Measurements from ENCODE around the gene BIRC6. TPM values are rescaled to one million over a fixed set of nuclear protein-coding genes. Genes with fewer than 3 reads are reported as not detected.

BIRC6 gene
- total and polyA plus RNA-seq, 2 donors (not counting 1 experiment from before 2014, with no cell fraction given) = 46.7 to 162 TPM

DNA sequence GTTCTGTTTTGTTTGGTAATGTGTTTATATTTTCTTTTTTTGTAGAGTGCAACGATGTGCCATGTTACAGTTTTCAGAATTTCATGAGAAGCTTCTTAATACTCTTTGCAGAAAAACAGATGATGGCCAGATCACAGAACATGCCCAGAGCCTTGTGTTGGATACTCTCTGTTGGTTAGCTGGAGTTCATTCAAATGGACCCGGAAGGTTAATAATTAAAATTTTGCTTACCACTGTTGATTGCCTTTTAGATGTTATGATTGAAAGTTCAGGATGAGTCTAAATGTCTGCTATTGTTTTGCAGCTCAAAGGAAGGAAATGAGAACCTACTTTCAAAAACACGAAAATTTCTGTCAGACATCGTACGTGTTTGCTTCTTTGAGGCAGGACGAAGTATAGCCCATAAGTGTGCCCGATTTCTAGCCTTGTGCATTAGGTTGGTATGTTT is 85.2 kb downstream of the BIRC6 start:
- no peak overlapping the region for H2AFZ ChIP-seq (ENCODE audit: low read length)
- DNase-seq (ENCODE audit: low read depth in 2 of 2) = no peak
- no peak overlapping the region for H3K27ac ChIP-seq (ENCODE audit: insufficient read depth, low read length)
- no peaks in the 10 kb centered on the region for H3K9me3 ChIP-seq (ENCODE audit: control insufficient read depth, insufficient read depth, low read depth, low read length)
- no peaks in the 10 kb centered on the region for H4K20me1 ChIP-seq (ENCODE audit: control insufficient read depth, extremely low read depth, insufficient read depth, low read length)
- H3K4me2 ChIP-seq (ENCODE audit: extremely low read depth, insufficient read depth, low read length) = no peak overlapping the region
- H3K27me3 ChIP-seq (ENCODE audit: control insufficient read depth, insufficient read depth, low read length) = no peaks in the 10 kb centered on the region
- no peaks in the 10 kb centered on the region for H3K4me1 ChIP-seq (ENCODE audit: control insufficient read depth, extremely low read depth, insufficient read depth, low read length)
- H3K36me3 ChIP-seq (ENCODE audit: control insufficient read depth, insufficient read depth, low read length) = peaks cover 5% of the 10 kb centered on the region
- no peaks in the 10 kb centered on the region for H3K79me2 ChIP-seq (ENCODE audit: control insufficient read depth, insufficient read depth, low read length)
- TF ChIP-seq, protein P1, sequence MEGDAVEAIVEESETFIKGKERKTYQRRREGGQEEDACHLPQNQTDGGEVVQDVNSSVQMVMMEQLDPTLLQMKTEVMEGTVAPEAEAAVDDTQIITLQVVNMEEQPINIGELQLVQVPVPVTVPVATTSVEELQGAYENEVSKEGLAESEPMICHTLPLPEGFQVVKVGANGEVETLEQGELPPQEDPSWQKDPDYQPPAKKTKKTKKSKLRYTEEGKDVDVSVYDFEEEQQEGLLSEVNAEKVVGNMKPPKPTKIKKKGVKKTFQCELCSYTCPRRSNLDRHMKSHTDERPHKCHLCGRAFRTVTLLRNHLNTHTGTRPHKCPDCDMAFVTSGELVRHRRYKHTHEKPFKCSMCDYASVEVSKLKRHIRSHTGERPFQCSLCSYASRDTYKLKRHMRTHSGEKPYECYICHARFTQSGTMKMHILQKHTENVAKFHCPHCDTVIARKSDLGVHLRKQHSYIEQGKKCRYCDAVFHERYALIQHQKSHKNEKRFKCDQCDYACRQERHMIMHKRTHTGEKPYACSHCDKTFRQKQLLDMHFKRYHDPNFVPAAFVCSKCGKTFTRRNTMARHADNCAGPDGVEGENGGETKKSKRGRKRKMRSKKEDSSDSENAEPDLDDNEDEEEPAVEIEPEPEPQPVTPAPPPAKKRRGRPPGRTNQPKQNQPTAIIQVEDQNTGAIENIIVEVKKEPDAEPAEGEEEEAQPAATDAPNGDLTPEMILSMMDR (conservative IDR thresholded peaks at IDR 0.05 in 1 of 2, IDR thresholded peaks at IDR 0.05 in 1 of 2; ENCODE audit: low read depth in 1 of 2, low read length in 2 of 2) = no peak
- H3K9ac ChIP-seq (ENCODE audit: insufficient read depth, low read length) = no peak overlapping the region
- H3K4me3 ChIP-seq (replicated peaks in 1 of 4; ENCODE audit: control extremely low read depth in 1 of 4, insufficient read depth in 1 of 4, low read depth in 3 of 4, low read length in 4 of 4) = no peak overlapping the region

DNA sequence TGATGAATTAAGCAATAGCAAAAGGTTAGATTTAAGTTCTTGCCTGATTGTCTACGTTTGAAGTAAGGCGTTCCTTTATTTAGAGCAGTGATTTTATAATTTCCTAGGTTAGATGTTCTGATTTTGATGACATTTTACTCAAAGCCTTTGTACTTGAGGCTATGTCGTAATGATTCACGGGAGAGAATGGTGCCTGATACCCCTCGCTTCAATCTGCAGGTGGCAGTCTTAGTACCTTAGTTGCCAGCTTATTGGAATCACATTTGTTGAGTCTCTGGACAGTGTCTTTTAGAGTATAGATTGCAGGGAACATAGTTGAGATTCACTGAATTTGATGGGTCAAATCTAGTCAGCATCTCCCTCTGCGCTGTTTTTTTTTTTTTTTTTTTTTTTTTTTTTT is 89.5 kb downstream of the BIRC6 start:
- H3K4me2 ChIP-seq (ENCODE audit: extremely low read depth, insufficient read depth, low read length) = no peak overlapping the region
- peaks cover 4% of the 10 kb centered on the region for H3K36me3 ChIP-seq (ENCODE audit: control insufficient read depth, insufficient read depth, low read length)

DNA sequence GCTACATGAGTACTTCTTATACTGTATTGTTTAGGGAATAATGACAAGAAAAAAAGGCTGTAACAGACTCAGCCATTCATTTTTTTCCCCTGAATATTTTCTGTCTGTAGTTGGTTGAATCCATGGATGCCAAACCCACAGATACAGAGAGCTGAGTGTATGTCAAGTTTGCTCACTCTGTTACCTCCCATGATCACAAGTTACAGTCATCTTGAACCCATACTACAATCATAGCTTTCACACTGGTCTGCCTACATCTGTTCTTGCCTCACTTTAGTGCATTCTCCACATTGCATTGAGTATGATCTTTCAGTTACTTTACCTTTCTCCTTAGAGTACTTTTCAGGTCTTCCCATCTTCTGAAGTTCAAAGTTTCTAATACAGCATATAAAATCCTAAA is 94.0 kb downstream of the BIRC6 start:
- no peaks in the 10 kb centered on the region for H3K9me3 ChIP-seq (ENCODE audit: control insufficient read depth, insufficient read depth, low read depth, low read length)
- no peak overlapping the region for H3K4me3 ChIP-seq (replicated peaks in 1 of 4; ENCODE audit: control extremely low read depth in 1 of 4, insufficient read depth in 1 of 4, low read depth in 3 of 4, low read length in 4 of 4)
- H3K4me1 ChIP-seq (ENCODE audit: control insufficient read depth, extremely low read depth, insufficient read depth, low read length) = no peaks in the 10 kb centered on the region
- no peak for TF ChIP-seq EZH2 (IDR thresholded peaks at IDR 0.05; ENCODE audit: low read length, missing control alignments)
- TF ChIP-seq, protein P1 (conservative IDR thresholded peaks at IDR 0.05 in 1 of 2, IDR thresholded peaks at IDR 0.05 in 1 of 2; ENCODE audit: low read depth in 1 of 2, low read length in 2 of 2) = no peak
- H3K27me3 ChIP-seq (ENCODE audit: control insufficient read depth, insufficient read depth, low read length) = no peaks in the 10 kb centered on the region
- H3K79me2 ChIP-seq (ENCODE audit: control insufficient read depth, insufficient read depth, low read length) = no peaks in the 10 kb centered on the region
- H3K9ac ChIP-seq (ENCODE audit: insufficient read depth, low read length) = no peak overlapping the region
- no peaks in the 10 kb centered on the region for H4K20me1 ChIP-seq (ENCODE audit: control insufficient read depth, extremely low read depth, insufficient read depth, low read length)
- no peak overlapping the region for H3K27ac ChIP-seq (ENCODE audit: insufficient read depth, low read length)
- no peaks in the 10 kb centered on the region for H3K36me3 ChIP-seq (ENCODE audit: control insufficient read depth, insufficient read depth, low read length)
- no peak overlapping the region for H3K4me2 ChIP-seq (ENCODE audit: extremely low read depth, insufficient read depth, low read length)
- peak in 1 of 2 donors; percentile 6 for DNase-seq (ENCODE audit: low read depth in 2 of 2)
- H2AFZ ChIP-seq (ENCODE audit: low read length) = no peak overlapping the region

More for the DNA sequence above, 89.5 kb downstream of the BIRC6 start:
- H4K20me1 ChIP-seq (ENCODE audit: control insufficient read depth, extremely low read depth, insufficient read depth, low read length) = no peaks in the 10 kb centered on the region
- H3K27ac ChIP-seq (ENCODE audit: insufficient read depth, low read length) = no peak overlapping the region
- H3K79me2 ChIP-seq (ENCODE audit: control insufficient read depth, insufficient read depth, low read length) = no peaks in the 10 kb centered on the region
- H2AFZ ChIP-seq (ENCODE audit: low read length) = no peak overlapping the region
- no peak overlapping the region for H3K4me3 ChIP-seq (replicated peaks in 1 of 4; ENCODE audit: control extremely low read depth in 1 of 4, insufficient read depth in 1 of 4, low read depth in 3 of 4, low read length in 4 of 4)
- DNase-seq (ENCODE audit: low read depth in 2 of 2) = no peak
- no peak overlapping the region for H3K9ac ChIP-seq (ENCODE audit: insufficient read depth, low read length)
- no peaks in the 10 kb centered on the region for H3K9me3 ChIP-seq (ENCODE audit: control insufficient read depth, insufficient read depth, low read depth, low read length)
- no peaks in the 10 kb centered on the region for H3K4me1 ChIP-seq (ENCODE audit: control insufficient read depth, extremely low read depth, insufficient read depth, low read length)
- H3K27me3 ChIP-seq (ENCODE audit: control insufficient read depth, insufficient read depth, low read length) = no peaks in the 10 kb centered on the region
- TF ChIP-seq, protein P1 (conservative IDR thresholded peaks at IDR 0.05 in 1 of 2, IDR thresholded peaks at IDR 0.05 in 1 of 2; ENCODE audit: low read depth in 1 of 2, low read length in 2 of 2) = no peak
- no peak for TF ChIP-seq EZH2 (IDR thresholded peaks at IDR 0.05; ENCODE audit: low read length, missing control alignments)

All from fibroblast of lung (primary cell).